Stimulated activated CD4-positive, alpha-beta T cell treated with anti-CD3 and anti-CD28 coated beads, Interleukin-1b, Interleukin-23, amount 100 ng/mL, for 4 hours (primary cell): ENCODE results near the gene ECE2.

ENCODE experiments used
- DNase-seq, 2 donors: peaks; one replicate each; pipeline ENCODE4 v3.0.0-alpha.2; 2020; ENCODE audit warnings: low read depth in 2 of 2

ECE2 gene

DNA sequence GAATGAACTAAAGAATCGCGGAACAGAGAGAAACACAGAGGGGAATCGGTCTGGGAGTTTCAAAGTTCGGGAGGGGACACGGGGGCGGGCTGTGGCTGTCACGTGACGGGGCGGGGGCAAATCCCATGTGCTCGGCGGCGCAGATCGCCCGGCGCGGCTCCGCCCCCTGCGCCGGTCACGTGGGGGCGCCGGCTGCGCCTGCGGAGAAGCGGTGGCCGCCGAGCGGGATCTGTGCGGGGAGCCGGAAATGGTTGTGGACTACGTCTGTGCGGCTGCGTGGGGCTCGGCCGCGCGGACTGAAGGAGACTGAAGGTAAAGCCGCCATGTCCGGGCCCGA lies 38.5 kb downstream of the ECE2 start, which contains the start of gene EIF4G1:
Gene EIF4G1 (plus strand): TSS at position 244 of the 337 bp plus-strand sequence. CDS start 1,191 bp downstream, outside the sequence.
- DNase-seq: peak; percentile 88 to 91

DNA sequence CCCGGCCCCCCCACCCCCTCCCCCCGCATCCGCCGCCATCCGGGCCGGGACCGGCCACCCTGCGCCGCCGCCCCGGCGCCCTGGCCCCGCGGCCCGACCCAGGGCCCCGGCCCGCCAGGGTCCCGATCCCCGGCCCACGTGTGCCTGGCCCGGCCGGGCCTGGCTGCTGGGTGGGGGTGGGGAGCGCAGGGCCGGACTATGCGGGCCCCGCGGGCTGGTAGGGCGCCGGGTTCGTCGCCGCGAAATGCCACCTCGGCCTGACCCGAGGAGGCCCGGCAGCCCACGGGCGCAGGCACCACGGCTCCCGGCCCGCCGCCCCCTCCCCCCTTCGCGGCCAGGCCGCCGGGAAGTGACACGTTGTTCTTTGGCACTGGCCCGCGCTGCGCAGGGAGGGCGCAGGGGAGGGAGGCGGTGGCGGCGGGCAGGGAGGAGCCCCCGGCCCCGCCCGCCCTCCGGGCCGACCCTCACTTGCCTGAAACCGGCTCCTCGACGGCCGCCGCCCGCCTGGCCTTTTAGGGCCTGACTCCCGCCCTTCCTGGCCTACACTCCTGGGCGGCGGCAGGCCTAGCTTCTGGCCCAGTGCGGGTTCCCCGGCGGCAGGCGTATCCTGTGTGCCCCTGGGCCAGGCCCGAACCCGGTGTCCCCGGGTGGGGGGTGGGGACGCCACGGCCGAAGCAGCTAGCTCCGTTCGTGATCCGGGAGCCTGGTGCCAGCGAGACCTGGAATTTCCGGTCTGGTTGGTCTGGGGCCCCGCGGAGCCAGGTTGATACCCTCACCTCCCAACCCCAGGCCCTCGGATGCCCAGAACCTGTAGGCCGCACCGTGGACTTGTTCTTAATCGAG lies 39.1 kb downstream of the ECE2 start:
- peak; percentile 34 to 55 for DNase-seq

DNA sequence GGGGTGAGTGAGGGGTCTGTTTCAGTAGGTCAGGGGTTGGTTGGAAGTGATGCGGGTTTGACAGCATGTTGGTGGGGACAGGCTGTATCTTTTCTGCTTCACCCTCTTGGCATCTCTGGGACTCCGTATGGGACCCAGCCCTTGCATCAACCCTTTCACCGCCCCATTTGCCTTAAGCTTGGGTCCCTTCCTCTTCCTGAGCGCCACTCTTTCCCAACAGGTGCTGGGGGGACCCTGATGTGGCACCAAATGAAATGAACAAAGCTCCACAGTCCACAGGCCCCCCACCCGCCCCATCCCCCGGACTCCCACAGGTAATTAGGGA lies 39.7 kb downstream of the ECE2 start:
- no peak for DNase-seq

DNA sequence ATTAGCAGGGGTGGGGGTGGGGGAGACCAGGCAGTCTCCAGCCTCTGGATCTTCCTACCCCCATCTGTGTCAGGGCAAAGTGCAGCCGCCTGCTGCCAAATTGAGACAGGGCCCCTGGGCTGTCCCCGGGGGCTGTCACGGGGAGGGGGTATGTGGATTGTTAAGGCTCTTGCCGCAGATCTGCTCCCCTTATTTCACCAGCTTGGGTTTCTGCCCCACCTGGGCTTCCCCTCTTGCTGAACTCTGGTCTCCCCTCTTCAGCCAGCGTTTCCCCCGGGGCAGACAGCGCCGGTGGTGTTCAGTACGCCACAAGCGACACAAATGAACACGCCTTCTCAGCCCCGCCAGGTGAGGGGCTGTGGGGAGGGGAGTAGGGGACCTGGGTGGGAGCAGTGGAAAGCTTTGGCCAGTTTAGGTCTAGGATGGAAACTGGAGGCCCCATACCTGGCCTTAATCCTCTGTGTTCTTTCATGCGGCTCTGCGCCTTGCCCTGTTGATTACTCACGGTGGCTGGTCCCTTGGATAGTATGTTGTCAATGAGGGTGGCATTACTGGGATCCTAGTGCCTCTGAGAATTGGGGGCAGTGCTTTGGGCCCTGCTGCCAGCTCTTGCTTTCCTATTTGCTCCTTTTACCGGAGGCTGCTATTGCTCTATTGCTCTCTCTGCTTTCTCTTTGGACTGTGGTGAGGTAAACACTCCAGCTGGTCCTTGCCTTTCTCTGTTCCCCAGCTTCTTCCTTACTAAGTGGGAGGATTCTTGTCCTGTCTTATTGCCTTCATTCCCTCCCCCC lies 40.2 kb downstream of the ECE2 start:
- no peak for DNase-seq

DNA sequence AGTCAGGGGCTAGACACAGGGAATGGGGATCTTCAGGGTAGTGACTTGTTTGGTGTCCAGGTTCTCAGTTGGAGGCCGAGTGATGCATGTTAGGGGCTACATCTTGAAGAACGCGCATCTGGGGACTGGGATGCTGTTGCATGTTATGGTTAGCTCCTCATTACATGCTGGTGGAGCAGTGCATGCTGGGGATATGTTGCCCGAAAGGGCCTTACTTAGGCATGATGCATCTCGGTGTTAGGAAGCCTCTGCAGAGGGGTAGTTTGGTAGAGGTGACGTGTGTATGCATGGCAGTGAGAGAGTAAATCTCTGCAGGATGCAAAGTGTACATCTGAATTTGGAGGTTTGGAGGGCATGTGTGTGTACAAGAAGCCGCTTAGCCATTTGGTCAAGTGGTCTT lies 41.0 kb downstream of the ECE2 start:
- no peak for DNase-seq

DNA sequence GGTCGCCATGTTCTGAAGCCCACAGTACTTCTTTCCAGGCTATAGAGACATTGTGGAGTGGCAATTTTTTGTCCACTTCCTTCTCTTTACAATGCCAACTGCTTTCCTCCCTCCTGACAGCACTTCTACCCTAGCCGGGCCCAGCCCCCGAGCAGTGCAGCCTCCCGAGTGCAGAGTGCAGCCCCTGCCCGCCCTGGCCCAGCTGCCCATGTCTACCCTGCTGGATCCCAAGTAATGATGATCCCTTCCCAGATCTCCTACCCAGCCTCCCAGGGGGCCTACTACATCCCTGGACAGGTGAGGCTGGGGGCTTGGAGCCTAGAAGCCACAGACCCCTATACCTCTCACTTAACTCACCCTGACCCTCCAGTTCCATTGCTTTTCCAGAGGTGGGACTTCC lies 41.4 kb downstream of the ECE2 start:
- DNase-seq: no peak

DNA sequence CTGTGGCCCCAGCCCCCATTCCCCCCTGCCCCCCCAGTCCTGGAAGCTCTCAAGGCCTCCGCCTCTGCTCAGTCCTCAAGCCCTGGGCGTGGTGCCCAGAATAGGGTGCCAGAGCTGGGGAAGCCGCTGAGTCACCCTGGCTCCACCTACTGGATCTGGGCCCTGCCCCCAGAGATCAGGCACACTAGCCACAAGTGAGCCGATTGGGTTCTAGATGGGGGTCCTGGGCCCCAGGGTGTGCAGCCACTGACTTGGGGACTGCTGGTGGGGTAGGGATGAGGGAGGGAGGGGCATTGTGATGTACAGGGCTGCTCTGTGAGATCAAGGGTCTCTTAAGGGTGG lies 44.3 kb downstream of the ECE2 start:
- peak; percentile 38 to 47 for DNase-seq

DNA sequence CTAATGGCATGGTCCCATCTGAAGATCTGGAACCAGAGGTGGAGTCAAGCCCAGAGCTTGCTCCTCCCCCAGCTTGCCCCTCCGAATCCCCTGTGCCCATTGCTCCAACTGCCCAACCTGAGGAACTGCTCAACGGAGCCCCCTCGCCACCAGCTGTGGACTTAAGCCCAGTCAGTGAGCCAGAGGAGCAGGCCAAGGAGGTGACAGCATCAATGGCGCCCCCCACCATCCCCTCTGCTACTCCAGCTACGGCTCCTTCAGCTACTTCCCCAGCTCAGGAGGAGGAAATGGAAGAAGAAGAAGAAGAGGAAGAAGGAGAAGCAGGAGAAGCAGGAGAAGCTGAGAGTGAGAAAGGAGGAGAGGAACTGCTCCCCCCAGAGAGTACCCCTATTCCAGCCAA lies 45.8 kb downstream of the ECE2 start:
- no peak for DNase-seq

DNA sequence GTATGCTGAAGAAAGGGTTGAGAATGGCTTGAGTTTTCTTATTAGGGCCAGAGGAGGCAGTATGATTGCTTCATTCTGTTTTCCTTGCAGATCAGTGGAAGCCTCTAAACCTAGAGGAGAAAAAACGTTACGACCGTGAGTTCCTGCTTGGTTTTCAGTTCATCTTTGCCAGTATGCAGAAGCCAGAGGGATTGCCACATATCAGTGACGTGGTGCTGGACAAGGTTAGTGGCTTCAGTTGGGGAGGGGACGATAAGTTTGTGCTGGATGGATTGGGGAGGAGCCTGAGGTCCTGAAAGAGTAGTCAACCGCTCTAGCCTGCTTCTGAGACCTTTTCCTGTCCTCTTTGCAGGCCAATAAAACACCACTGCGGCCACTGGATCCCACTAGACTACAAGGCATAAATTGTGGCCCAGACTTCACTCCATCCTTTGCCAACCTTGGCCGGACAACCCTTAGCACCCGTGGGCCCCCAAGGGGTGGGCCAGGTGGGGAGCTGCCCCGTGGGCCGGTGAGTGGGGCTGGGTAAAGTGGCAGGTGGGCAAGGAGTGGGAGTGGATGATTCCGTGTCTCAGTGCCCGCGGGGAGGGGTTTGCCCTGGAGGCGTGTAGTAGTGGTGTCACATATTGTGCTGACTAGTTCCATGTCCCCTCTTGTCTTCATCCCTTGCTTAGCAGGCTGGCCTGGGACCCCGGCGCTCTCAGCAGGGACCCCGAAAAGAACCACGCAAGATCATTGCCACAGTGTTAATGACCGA lies 47.1 kb downstream of the ECE2 start:
- no peak for DNase-seq

DNA sequence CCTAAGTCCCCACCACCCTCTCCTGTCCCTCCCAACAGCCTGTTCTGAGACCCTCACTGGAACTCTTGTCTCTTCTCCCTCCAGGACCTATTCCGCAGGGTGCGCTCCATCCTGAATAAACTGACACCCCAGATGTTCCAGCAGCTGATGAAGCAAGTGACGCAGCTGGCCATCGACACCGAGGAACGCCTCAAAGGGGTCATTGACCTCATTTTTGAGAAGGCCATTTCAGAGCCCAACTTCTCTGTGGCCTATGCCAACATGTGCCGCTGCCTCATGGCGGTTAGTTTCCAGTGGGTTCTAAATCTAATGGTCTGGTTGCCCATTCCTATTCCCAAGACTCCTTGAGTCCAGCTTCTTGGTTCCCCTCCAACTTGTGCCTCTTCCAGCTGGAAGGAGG lies 47.9 kb downstream of the ECE2 start:
- no peak for DNase-seq

DNA sequence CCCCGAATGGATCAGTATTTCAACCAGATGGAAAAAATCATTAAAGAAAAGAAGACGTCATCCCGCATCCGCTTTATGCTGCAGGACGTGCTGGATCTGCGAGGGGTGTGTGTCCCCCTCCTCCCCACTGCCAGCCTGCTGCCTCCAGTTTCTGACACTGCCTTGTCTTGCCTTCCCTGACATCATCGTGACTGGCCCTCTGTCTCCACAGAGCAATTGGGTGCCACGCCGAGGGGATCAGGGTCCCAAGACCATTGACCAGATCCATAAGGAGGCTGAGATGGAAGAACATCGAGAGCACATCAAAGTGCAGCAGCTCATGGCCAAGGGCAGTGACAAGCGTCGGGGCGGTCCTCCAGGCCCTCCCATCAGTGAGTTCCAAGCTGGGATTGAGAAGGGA lies 49.4 kb downstream of the ECE2 start:
- no peak for DNase-seq

DNA sequence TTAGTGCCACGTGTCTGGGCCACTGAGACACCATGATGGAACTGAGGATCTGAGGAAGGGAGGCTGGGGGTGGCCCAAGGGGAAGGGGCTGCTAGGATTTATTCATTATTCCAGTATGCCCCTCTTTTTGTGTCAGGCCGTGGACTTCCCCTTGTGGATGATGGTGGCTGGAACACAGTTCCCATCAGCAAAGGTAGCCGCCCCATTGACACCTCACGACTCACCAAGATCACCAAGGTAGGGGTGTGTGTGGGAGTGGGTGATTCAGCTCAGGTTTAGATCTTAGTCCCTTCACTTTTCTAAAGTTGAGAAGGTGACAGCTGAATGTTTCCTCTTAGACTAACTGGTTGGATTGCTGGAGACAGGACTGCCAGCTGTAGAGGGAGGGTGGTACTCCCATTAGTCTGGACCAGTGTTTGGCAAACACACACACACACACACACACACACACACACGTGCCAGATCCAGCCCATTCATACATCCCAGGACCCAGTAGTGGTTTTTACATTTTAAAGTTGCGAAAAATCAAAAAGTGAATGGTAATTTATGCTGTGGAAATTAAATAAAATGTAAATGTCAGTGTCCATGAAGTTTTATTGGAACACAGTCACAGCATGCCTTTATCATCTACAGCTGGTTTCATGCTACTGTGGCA lies 50.0 kb downstream of the ECE2 start:
- peak; percentile 31 to 39 for DNase-seq

DNA sequence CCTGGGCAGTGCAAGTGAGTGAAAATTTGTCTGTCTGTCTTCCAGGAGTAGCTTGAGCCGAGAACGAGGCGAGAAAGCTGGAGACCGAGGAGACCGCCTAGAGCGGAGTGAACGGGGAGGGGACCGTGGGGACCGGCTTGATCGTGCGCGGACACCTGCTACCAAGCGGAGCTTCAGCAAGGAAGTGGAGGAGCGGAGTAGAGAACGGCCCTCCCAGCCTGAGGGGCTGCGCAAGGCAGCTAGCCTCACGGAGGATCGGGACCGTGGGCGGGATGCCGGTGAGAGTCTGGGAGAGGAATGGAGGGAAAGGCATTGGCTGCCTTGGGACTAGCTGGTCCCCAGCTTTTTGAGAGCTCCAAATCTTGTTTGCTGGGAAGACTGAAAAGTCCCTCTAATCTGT lies 51.3 kb downstream of the ECE2 start:
- no peak for DNase-seq

DNA sequence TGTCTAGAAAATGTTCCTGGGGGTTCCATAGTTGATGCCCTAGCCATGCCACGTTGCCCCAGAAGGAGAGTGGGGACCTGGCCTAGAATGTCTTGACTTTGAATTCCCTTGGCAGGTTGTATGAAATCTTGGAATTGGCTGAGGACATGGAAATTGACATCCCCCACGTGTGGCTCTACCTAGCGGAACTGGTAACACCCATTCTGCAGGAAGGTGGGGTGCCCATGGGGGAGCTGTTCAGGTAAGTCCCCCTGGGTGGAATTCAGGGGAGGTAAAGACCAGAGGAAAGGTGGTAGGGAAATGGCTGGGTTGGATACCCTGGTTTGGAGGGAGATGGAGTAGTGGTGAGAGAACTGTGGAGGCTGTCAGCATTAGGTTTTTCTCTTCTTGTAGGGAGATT lies 52.7 kb downstream of the ECE2 start:
- no peak for DNase-seq

DNA sequence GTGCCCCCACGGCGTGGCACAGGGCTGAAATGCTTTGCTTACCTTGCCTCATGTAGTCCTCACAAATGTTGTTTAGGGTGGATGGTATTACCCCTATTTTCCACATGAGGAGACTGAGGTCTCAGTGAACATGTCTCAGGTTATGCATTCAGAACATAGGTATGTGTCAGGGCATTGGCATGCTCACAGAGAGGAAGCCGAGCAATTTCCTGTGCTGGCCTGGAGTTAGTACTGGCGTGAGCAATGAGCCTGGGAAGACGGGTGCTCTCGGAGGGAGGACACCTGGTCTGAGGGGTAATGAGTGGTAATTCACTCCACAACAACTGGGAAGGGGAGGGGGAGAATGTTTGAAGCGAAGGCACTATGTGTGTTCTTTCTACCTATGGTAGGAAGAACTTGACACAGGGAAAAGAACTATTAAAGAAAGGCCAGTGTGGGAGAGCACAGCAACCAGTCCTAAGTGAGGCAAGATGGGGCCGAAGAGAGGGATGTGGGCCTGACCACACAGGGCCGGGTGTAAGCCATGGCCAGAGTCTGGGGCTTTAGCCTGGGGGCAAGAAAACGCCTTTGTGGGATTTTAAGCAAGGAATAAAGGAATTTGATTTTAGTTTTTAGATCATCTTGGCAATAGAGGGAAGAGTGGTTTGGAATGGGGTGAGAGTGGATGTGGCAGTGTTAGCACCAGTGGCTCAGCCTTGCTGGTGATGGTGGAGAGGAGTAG lies 56.7 kb downstream of the ECE2 start:
- no peak for DNase-seq

DNA sequence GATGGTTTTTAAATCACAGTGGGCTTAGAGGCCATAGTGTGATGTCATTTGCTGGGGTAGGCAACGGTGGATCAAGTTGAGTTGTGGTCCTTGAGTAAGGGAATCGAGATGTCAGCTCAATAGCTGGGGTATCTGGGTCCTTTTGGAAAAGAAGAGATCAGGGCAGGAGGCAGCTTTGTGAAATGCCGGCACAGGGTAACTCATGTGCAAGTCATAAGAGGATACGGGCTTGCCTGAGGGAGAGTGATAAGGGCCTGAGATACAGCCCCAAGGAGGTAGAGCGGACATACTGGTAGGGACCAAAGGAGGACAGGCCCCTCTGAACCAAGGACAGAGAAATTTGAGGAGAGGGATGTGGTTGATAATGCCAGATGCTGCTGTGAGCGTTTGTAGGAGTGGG lies 57.4 kb downstream of the ECE2 start:
- DNase-seq: no peak

DNA sequence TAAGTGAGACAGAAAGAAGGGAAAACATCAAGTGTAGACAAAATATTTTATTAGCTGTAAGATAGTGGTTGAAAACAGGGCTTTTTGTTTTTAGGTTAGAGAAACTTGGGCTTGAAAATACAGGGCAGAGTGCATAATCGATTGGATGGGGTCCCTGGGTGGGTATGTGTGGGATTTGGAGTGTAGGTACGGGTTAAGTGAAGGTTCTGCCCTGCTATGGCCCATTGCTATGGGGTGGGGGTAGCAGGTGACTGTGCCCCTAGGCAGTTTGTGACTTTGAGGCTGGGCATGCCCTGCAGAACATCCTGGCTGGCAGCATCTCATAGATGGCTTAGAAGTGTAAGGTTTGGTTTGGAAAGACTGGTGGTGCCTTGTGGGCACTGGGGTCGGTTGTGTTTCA lies 57.9 kb downstream of the ECE2 start:
- no peak for DNase-seq

DNA sequence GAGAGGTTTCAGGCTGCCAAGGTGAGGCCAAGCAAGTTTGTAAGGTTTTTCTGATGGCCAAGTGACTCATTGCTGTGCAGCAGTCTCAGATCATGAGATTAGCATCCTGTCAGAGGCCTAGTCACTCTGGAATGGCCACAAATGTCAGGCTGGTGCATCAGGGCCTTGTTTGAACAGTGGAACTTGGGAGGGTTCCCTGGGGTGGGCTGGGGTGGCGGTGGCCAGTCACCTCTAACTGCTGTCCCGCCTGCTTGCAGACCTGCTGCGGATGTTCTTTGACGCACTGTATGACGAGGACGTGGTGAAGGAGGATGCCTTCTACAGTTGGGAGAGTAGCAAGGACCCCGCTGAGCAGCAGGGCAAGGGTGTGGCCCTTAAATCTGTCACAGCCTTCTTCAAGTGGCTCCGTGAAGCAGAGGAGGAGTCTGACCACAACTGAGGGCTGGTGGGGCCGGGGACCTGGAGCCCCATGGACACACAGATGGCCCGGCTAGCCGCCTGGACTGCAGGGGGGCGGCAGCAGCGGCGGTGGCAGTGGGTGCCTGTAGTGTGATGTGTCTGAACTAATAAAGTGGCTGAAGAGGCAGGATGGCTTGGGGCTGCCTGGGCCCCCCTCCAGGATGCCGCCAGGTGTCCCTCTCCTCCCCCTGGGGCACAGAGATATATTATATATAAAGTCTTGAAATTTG lies 58.8 kb downstream of the ECE2 start:
- peak in 1 of 2 donors; percentile 15 for DNase-seq

DNA sequence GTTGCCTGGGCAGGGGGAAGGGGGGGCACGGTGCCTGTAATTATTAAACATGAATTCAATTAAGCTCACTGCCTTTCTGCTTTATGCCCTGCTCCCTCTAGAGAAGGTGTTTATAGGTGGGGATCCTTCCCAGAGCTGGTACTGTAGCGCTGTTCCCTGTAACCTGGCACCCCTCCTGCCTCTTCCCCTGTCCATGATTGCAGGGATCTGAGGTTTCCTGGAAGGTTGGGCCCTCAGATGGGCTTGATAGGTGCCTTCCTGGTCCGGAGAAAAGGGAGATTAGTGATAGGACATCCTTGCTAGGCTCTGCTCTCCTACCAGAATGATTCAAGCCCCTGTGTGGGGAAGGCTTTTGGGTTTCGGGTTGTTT lies 59.5 kb downstream of the ECE2 start:
- no peak for DNase-seq

DNA sequence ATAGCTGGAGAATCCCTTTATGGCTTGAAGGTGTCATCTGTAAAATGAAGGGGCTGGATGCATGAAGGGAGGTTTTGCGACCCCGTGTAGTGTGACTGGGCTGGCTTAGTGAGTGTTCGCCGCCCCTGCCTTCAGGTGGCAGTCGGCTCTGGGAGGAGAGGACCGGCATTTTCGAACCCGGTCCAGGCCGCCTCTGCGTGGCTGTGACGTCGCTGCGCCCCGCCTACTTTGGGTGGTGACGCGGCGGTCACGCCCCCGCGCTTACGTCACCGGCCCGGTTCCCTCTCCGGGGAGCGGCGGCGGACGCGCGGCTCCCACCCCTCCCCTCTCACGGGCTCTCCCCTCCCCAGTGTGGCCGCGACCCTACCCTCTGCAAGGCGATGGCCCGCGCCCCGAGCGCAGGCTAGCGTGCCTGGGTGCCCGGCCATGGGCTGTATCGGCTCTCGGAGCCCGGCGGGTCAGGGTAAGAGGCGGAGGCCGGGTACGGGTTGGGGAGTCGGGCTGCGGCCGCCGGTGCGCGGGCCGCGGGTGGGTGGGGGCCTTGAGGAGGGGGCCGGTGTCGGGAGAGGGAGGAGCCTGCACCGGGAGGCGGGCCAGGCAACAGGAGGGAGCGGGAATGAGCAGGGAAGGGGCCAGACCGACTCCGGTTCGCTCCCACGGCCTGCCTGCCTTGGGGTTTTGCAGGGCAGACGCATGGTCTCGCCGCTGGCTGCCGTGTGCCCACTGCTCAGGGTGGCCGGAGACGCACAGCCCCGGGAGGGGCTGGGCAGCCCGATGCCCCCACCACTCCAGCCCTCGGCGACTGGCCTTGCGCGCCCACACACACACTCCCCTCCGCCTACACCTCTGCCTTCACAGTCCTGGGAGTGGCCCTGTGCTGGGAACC lies 60.1 kb downstream of the ECE2 start:
- DNase-seq: peak; percentile 87 to 90
